Activated CD8-positive, alpha-beta memory T cell treated with anti-CD3 and anti-CD28 coated beads, Interleukin-2, amount 50 U/mL, for 1 hour (primary cell): ENCODE results near the gene BNC1.
"Not testable (repeated sequence)": the region's sequence is repeated elsewhere in the genome, so short reads cannot be mapped to it uniquely, and the experiment has no call there.

Source experiments
- DNase-seq: peaks from one replicate; pipeline ENCODE4 v3.0.0-alpha.2; 2020; ENCODE audit errors: extremely low read depth

Gene BNC1

DNA sequence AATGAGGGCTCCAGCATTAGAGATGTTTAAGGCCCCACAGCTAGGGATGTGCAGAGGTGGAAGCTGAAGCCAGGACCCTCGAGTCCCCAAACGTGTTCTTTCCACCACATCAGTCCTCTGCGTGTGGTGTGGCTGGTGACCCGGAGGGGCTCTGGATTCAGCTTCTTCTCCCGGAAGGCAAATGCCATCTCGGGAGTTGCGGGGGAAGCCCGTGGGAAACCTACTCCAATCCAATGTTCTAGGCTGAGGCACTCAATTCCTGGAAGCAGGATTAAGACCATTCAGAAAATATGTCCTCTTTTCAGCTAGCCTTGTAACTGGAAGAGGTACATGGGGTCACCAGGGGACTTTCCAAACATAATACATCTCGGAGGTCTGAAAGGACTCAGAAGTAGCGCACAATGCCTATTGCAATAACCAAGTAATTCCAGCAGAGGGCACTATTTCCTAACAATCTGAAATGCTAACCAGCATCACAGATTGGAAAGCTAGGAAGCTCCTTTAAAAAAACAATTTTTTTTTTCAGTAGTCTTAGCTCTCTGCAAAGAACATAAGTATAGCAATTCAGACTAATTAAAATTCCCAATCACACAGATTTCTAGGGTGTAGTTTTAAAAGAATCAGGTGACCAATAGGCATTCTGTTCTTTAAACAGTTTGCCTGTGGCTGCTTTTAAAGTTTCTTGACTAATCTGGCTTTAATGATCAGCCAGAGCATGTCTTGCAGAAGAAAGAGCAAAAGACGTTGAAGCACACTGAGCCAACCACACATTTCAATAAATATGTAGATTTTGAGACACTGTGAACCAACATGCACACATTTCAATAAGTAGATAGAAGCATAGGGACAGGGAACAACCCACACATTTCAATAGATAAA is 36.1 kb downstream of the BNC1 start:
- no peak for DNase-seq

- no peak for DNase-seq
Observed at GRCh38 chr15:83243634-83244033, 40.8 kb downstream of the BNC1 start.

- DNase-seq, result no peak
Observed at GRCh38 chr15:83230242-83230641, 54.2 kb downstream of the BNC1 start.

GRCh38 chr15:83225449-83225848 is 59.0 kb downstream of the BNC1 start:
- DNase-seq, result no peak

DNA sequence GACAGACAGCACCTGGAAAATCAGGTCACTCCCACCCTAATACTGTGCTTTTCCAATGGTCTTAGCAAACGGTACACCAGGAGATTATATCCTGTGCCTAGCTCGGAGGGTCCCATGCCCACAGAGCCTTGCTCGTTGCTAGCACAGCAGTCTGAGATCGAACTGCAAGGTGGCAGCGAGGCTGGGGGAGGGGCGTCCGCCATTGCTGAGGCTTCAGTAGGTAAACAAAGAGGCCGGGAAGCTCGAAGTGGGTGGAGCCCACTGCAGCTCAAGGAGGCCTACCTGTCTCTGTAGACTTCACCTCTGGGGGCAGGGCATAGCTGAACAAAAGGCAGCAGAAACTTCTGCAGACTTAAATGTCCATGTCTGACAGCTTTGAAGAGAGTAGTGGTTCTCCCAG is 62.7 kb downstream of the BNC1 start:
- DNase-seq, result not testable (repeated sequence)

DNA sequence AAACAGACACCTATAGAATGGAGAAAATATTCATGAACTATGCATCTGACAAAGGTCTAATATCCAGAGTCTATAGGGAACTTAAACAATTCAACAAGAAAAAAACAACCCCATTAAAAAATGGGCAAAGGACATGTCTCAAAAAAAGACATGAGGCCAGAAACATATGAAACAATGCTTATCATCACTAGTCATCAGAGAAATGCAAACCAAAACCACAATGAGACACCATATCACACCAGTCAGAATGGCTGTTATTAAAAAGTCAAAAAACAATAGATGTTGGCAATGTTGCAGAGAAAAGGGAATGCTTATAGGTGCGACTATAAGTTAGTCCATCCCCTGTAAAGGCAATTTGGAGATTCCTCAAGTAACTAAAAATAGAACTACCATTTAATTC is 65.4 kb downstream of the BNC1 start:
- DNase-seq, result no peak

DNA sequence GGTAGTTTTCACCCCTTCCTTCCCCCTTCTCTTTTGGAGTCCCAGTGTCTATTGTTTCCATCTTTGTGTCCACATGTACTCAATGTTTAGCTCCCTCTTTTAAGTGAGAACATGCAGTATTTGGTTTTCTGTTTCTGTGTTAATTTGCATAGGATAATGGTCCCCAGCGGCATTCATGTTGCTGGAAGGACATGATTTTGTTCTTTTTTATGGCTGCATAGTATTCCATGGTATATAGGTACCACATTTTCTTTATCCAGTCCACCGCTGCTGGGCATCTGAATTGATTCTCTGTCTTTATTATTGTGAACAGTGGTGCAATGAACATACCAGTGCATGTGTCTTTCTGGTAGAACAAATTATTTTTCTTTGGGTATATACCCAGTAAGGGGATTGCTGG is 69.2 kb downstream of the BNC1 start:
- no peak for DNase-seq

- DNase-seq, result no peak
Observed at GRCh38 chr15:83210619-83211018, 73.8 kb downstream of the BNC1 start.

GRCh38 chr15:83209333-83209732 is 75.1 kb downstream of the BNC1 start:
- no peak for DNase-seq

DNA sequence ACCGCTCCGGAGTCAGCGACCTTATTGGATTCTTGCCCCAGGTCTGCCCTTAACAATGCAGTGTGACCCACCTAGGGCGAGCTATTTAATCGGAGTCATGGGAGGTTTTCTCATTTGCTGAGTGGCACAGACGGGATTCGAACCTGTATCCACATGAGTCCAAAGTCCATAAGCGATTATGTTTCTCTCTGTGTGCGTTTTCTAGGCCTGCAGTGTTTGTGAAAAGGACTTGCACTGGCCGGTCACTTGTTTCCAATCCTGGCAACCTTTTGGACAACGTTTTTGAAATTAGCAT is 76.2 kb downstream of the BNC1 start:
- DNase-seq, result no peak

DNA sequence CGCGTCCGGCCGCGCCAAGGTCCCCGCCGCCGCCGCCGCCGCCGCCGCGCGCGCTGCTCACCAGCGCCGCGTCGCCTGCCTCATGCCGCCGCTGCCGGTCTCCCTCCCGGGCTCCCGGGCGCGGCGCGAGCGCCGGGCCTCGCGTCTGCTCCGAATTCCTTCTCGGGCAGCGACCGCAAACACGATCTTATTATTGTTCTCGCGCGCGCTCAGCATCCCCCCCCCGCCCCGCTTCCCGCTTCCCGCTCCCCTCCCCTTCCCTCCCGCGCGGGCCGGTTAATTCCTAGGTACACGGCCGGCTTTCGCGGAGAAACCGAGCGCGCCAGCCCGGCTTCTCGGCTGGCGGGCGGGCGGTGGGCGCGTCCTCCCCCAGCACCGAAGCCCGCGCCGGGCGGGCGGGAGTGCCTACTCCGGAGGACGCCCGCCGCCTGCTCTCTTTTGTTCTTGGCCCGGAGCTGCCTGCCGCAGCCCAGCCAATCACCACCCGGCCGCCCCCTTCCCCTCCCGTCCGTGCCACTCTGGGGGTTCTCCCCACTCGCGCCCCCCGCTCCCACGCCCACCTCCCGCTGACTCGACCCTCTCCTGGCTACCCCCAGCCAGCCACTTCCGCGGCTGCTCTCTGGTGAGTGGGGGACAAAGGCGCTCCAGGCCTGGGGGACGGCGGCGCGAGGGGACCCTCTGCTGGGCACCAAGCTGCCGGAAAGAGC is 76.7 kb downstream of the BNC1 start, which contains the start of gene HDGFL3:
HDGFL3 (minus strand) TSS at position 164 of the 707 bp plus-strand sequence. CDS start 409 bp downstream, outside the sequence.
- no peak for DNase-seq

DNA sequence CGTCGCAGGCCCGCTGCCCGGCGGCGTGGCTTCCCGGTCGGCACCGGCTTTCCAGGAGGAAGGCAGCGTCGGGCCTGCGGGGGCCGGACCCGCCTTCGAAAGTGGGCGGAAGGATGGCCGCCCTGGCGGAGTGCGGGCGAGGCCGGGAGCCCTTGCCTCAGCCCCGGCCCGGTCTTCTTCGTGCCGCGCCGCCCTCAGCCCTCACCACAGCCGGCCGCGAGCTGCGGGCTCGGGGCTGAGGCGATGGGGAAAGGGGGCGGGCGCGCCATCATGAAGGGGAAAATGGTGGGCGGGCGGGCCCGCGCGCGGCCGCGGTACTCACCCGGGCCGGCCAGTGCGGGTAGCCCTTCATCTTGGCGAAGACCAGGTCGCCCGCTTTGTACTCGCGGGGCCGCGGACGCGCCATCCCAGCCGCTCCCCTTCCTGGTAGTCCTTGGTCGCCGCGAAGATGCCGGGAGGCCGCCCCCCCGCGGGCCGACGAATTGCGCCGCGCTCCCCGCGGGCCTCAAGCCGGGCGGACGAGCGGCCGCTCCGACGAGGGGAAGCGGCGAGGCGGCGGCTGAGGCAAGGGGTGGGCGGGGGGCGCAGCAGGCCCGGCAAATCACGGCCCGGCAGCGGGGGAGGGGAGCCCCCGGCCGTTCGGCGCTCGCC is 77.3 kb downstream of the BNC1 start:
- DNase-seq, result no peak

DNA sequence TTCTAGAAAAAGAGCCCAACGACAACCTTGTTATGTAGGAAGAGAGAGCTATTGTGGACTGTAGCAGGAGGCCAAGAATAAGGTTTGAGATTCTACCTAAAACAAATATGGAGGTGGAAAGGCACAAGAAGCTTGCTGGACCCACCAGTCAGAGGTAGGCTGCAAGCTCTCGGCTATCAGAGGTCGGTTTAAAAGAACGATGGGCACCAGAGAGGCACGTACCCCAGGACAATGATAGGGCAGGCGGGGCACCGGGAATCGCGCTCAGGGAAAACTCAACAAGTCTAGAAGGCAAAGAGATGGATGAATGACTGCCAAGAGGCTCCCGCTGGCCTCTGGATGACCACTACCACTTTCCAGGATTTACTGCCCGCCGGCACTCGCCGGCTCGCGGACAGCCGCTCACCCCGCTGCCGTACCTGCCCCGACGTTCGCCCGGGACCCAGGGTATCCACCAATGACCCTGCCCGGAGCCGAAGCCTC is 77.9 kb downstream of the BNC1 start:
- no peak for DNase-seq
